ENCODE data around the gene SLC6A4.

DNA sequence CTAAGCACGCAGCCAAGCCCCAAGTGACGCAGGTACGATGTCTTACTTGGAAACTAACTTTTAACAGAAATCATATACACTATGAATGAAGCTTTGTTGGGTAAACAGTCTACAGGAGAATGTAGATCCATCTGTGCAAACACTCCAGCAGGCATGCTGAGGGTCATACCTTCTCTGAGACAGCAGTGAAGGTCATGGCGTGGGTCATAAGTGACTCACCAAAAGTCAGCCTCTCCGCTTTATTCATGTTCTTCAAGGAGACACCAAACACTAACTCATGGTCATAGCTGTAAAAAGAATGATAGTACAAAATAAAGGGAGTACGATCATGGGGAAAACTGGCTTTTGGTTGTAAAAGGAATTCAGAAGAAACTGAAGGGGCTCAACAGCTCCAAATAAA is 35.6 kb upstream of the SLC6A4 start:
- TF ChIP-seq POLR2A (IDR thresholded peaks at IDR 0.05; ENCODE audit: low read depth, low read length) (no peak), POLR2AphosphoS5 (IDR thresholded peaks at IDR 0.05; ENCODE audit: insufficient read depth, low read depth, low read length) (no peak)
- TF ChIP-seq, protein P1, sequence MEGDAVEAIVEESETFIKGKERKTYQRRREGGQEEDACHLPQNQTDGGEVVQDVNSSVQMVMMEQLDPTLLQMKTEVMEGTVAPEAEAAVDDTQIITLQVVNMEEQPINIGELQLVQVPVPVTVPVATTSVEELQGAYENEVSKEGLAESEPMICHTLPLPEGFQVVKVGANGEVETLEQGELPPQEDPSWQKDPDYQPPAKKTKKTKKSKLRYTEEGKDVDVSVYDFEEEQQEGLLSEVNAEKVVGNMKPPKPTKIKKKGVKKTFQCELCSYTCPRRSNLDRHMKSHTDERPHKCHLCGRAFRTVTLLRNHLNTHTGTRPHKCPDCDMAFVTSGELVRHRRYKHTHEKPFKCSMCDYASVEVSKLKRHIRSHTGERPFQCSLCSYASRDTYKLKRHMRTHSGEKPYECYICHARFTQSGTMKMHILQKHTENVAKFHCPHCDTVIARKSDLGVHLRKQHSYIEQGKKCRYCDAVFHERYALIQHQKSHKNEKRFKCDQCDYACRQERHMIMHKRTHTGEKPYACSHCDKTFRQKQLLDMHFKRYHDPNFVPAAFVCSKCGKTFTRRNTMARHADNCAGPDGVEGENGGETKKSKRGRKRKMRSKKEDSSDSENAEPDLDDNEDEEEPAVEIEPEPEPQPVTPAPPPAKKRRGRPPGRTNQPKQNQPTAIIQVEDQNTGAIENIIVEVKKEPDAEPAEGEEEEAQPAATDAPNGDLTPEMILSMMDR (IDR thresholded peaks at IDR 0.05; ENCODE audit: extremely low read depth in 1 of 2, insufficient read depth in 1 of 2, low read depth in 1 of 2, low read length in 2 of 2) = no peak
